GM12872 (cell line): ENCODE measurements around the gene CACNB2.

Source experiments
- CTCF ChIP-seq: IDR thresholded peaks from 3 replicates; pipeline ENCODE4 v1.5.1; 2011; ENCODE audit warnings: low read depth, mild to moderate bottlenecking, low read length, moderate library complexity; ENCODE audit not compliant: insufficient read depth

CACNB2 gene

DNA sequence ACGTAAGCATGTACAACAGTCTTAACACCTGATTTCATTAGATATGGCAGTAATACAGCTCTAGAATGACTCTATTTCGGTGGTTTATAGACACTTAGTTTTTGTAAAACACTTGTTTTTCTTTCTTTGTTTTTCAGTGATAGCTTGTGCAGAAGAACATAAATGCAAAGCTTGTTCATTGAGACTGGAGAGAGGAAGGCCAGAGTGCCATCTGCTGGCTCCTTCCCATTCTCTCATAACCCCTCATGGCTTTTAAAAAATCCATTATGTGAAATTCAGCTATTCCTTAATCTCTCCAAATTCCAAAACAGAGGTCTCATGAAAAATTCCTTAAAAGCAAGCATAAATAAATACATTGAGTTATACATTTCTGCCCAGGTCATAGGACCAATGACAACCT, 76.3 kb downstream of the CACNB2 start:
- no peak; the same call in 2 of the 3 replicates for TF ChIP-seq CTCF

- TF ChIP-seq CTCF, result no peak
Measured at GRCh38 chr10:18217577-18217976, 77.4 kb downstream of the CACNB2 start.

DNA sequence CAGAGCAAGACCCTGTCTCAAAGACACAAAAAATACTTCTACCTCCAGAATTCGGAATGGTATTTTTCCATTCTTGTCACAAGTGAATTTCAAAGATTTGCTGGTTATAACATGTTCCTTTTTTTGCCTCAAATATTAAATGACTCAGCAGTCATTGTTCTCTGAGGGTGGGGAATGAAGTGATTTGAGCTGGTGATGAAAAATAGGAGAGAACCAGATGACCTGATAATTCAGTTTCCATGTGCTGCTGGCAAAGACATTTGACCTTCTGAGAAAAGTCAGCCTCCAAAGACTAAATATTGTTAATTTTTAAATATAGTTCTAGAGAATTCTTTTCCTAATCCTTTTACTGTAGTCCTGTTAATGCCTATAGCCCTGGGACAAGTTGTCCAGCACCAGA, 78.9 kb downstream of the CACNB2 start:
- no peak for TF ChIP-seq CTCF

DNA sequence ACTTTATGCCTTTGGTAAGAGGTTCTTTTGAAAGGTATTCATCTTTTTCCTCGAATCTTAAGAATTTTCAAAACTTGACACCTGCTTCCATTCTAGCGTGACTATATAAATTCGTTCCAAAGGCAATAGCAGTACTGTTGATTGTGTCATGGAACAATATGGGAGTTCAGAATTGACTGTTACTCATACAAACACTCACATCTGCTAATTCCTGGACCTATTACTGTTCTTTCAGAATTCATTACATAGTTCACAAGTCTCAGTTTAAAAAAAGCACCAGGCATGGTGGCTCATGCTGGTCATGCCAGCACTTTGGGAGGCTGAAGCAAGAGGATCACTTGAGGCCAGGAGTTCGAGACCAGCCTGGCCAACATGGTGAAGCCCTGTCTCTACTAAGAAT, 80.9 kb downstream of the CACNB2 start:
- TF ChIP-seq CTCF, result no peak

DNA sequence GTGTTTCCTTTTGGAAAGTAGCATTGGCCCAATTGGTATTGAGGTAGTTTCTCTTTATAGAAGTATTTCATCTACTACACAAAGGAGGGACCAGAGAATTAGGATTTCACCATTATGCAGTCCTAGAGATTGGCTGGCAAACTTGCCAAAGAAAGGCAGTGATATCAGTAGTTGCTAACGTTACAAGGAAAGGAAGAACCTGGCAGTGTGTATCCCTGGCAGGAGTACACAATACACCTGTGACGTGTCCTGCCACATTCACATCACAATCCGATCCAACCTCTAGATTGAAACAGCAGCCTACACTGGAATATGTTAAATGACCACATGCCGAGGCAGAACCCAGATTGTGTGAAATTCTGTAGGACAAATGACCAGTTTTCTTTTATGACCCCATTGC, 81.7 kb downstream of the CACNB2 start:
- no peak for TF ChIP-seq CTCF

DNA sequence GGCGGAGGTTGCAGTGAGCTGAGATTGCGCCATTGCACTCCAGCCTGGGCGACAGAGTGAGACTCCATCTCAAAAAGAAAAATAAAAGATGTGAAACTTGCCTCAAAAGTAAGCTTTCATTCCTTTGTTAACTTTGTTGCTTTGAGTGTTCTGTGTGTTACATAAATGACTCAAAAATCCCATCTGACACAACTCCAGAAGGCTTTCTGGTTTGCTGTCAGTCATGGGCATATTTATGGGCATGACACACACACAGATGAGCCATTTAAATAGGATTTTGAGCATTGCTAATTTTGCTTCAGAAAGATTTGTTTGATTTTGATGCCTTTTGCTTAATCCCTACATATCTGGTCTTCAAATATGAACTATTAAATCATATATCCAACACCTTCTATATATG, 82.6 kb downstream of the CACNB2 start:
- no peak for TF ChIP-seq CTCF

DNA sequence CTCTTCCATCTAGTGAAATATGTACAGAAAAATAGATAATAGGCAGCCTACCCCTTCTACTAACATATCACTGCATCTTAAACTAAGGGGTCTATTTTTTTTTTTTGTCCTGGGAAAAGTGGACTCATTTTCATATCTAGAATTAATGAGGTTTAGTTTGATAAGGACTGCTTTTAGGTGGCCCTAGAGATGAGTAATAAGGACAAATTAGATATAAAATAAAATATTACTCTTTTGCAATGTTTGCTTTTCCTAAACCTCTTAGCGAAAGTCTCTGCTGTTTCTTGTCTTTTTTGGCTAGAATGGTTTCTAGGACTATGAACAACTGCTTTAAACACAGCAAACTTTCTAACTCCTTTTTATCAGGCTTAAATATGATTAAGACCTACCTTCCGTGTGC, 83.7 kb downstream of the CACNB2 start:
- TF ChIP-seq CTCF, result no peak
